ENCODE data around the gene WDSUB1. TPM values are rescaled to one million over a fixed set of nuclear protein-coding genes. Genes with fewer than 3 reads are reported as not detected.

The WDSUB1 gene
- total RNA-seq, 1 donor from 2014 or later, result 5.4 TPM

DNA sequence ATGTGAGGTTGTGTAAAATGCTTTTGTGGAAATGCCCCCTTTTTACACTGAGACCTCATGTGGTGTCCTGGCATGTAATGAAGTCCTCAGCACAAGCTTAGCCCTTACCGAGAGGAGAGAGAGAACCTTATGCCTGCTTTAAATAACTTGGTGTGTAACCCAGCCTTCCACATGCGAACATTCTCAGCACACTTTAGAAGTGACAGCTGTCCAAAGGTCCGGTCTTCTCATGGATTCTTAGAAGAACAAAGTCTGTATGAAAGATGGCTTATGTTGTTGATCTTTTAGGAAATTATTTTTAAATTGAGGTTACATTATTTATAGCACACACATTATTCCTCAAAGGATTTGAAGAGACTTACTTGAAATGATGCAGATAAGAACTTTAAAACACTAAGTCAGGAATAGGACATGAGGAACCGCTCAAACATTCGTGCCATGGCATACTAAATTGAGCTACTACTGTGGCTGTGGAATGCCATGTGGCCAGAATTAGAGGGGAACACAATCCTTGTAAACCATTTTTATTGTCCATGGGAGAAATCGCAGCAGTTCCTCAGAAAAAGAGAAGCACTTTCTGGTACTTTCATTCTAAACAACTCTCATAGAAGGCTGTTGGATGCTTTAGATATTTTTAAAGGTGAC is 79.6 kb downstream of the WDSUB1 start:
- no peak for TF ChIP-seq CTCF (IDR thresholded peaks at IDR 0.05; ENCODE audit: unreplicated experiment)
- peaks cover 51% of the 10 kb centered on the region for H3K36me3 Mint-ChIP-seq (ENCODE audit: low read depth, unreplicated experiment)
- H3K27ac Mint-ChIP-seq (ENCODE audit: unreplicated experiment), result no peak overlapping the region
- H3K27me3 Mint-ChIP-seq (ENCODE audit: unreplicated experiment), result peaks cover 2% of the 10 kb centered on the region
- DNase-seq (ENCODE audit: low spot score), result no peak
- H3K9me3 Mint-ChIP-seq (ENCODE audit: unreplicated experiment), result no peaks in the 10 kb centered on the region
- peak overlapping the region; percentile 50 for H3K4me3 Mint-ChIP-seq (ENCODE audit: unreplicated experiment)
- H3K4me1 Mint-ChIP-seq (ENCODE audit: unreplicated experiment), result peaks cover 2% of the 10 kb centered on the region

GRCh38 chr2:159204381-159205144 is 81.9 kb downstream of the WDSUB1 start:
- Mint-ChIP-seq H3K27ac (ENCODE audit: unreplicated experiment) (no peak overlapping the region), H3K9me3 (ENCODE audit: unreplicated experiment) (no peaks in the 10 kb centered on the region), H3K27me3 (ENCODE audit: unreplicated experiment) (peaks cover 2% of the 10 kb centered on the region), H3K36me3 (ENCODE audit: low read depth, unreplicated experiment) (peaks cover 58% of the 10 kb centered on the region), H3K4me3 (ENCODE audit: unreplicated experiment) (no peak overlapping the region), H3K4me1 (ENCODE audit: unreplicated experiment) (no peaks in the 10 kb centered on the region)
- TF ChIP-seq CTCF (IDR thresholded peaks at IDR 0.05; ENCODE audit: unreplicated experiment), result no peak
- DNase-seq (ENCODE audit: low spot score), result no peak

DNA sequence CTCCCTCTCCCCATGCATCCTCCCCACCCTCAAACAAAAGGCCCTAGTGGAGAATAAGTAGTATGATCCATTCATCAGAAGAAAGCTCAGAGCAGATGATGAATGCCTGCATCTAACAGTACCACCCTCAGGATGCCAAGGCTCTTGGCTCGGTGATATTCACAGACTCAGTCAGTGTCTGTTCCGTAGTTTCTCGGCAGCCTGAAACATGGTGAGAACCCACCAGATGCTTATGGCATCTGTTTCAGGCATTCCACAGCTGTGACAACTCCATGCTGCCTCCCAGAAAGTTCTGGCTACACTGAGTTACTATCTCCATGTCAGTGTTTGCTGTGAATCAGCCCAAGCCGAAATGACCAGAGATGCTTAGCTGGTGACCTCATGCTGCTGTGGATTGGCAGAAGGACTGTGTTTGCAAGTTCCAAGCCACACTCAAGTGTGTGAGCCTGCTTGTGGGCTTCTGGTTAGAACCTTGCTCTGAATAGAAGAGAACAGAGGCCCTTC is 83.9 kb downstream of the WDSUB1 start:
- Mint-ChIP-seq H3K4me3 (ENCODE audit: unreplicated experiment) (no peak overlapping the region), H3K36me3 (ENCODE audit: low read depth, unreplicated experiment) (peaks cover 72% of the 10 kb centered on the region), H3K9me3 (ENCODE audit: unreplicated experiment) (no peaks in the 10 kb centered on the region), H3K4me1 (ENCODE audit: unreplicated experiment) (no peaks in the 10 kb centered on the region), H3K27me3 (ENCODE audit: unreplicated experiment) (peaks cover 2% of the 10 kb centered on the region), H3K27ac (ENCODE audit: unreplicated experiment) (no peak overlapping the region)
- no peak for TF ChIP-seq CTCF (IDR thresholded peaks at IDR 0.05; ENCODE audit: unreplicated experiment)
- no peak for DNase-seq (ENCODE audit: low spot score)

GRCh38 chr2:159201360-159202063 is 85.0 kb downstream of the WDSUB1 start:
- no peak for DNase-seq (ENCODE audit: low spot score)
- H3K4me3 Mint-ChIP-seq (ENCODE audit: unreplicated experiment), result peak overlapping the region; percentile 2
- no peaks in the 10 kb centered on the region for H3K4me1 Mint-ChIP-seq (ENCODE audit: unreplicated experiment)
- peaks cover 71% of the 10 kb centered on the region for H3K36me3 Mint-ChIP-seq (ENCODE audit: low read depth, unreplicated experiment)
- H3K27me3 Mint-ChIP-seq (ENCODE audit: unreplicated experiment), result peaks cover 4% of the 10 kb centered on the region
- peak overlapping the region; percentile 70 for H3K27ac Mint-ChIP-seq (ENCODE audit: unreplicated experiment)
- no peak for TF ChIP-seq CTCF (IDR thresholded peaks at IDR 0.05; ENCODE audit: unreplicated experiment)
- no peaks in the 10 kb centered on the region for H3K9me3 Mint-ChIP-seq (ENCODE audit: unreplicated experiment)
